ENCODE data around the gene CACNB2. TPM values are rescaled to one million over a fixed set of nuclear protein-coding genes. Genes with fewer than 3 reads are reported as not detected.

CACNB2 gene
- total RNA-seq, 2 donors from 2014 or later: 4.5 to 56.7 TPM

DNA sequence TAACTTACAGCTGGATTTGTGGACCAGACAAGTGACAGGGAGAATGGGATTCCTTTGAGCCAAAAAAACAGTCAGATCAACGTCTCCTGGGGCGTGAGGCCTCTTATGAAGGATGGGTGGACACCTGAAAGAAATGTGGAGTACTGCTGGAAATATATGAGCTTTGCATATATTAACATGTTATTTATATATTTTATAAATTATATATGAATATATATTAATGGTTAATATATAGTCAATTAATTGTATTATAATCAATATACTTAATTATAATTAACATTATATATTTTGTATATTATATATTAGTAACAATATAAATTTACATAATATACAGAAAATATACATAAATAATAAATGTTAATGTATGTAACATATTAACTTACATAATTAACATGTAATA lies 57.5 kb downstream of the CACNB2 start:
- TF ChIP-seq, protein P1, sequence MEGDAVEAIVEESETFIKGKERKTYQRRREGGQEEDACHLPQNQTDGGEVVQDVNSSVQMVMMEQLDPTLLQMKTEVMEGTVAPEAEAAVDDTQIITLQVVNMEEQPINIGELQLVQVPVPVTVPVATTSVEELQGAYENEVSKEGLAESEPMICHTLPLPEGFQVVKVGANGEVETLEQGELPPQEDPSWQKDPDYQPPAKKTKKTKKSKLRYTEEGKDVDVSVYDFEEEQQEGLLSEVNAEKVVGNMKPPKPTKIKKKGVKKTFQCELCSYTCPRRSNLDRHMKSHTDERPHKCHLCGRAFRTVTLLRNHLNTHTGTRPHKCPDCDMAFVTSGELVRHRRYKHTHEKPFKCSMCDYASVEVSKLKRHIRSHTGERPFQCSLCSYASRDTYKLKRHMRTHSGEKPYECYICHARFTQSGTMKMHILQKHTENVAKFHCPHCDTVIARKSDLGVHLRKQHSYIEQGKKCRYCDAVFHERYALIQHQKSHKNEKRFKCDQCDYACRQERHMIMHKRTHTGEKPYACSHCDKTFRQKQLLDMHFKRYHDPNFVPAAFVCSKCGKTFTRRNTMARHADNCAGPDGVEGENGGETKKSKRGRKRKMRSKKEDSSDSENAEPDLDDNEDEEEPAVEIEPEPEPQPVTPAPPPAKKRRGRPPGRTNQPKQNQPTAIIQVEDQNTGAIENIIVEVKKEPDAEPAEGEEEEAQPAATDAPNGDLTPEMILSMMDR (IDR thresholded peaks at IDR 0.05): no peak
- Histone ChIP-seq H3K9me3 (no peaks in the 10 kb centered on the region), H3K27me3 (replicated peaks; ENCODE audit: insufficient read depth) (no peaks in the 10 kb centered on the region), H3K36me3 (no peaks in the 10 kb centered on the region), H3K4me1 (ENCODE audit: control insufficient read depth in 1 of 2, low read depth in 2 of 2) (peaks cover 0 to 25% of the 10 kb centered on the region in 2 donors), H3K27ac (peak overlapping the region; percentile 4 to 21), H3K4me3 (no peak overlapping the region)
- no peak for ATAC-seq (ENCODE audit: insufficient number of reproducible peaks, low FRiP score, low read depth)
- DNase-seq (ENCODE audit: low spot score): no peak

DNA sequence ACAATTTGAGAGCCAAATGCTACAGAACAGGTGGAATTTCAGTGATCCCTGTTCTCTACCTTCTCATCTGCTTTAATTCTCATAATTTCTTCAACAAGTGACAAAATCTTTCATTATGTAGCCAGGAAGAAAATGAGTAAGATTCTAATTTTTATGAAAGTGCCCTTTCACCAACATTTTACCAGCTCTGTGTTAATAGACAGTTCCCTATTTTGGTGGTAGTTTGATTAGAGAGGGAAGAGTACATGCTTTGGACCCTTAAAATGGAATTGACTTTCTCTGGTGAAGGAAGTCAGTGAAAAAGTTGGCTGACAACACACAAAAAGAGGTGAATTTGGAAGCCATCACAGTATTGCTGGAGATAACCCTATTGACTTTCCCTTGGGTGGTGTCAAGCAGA lies 61.7 kb downstream of the CACNB2 start:
- H3K27ac ChIP-seq: no peak overlapping the region
- TF ChIP-seq, protein P1 (IDR thresholded peaks at IDR 0.05): no peak

DNA sequence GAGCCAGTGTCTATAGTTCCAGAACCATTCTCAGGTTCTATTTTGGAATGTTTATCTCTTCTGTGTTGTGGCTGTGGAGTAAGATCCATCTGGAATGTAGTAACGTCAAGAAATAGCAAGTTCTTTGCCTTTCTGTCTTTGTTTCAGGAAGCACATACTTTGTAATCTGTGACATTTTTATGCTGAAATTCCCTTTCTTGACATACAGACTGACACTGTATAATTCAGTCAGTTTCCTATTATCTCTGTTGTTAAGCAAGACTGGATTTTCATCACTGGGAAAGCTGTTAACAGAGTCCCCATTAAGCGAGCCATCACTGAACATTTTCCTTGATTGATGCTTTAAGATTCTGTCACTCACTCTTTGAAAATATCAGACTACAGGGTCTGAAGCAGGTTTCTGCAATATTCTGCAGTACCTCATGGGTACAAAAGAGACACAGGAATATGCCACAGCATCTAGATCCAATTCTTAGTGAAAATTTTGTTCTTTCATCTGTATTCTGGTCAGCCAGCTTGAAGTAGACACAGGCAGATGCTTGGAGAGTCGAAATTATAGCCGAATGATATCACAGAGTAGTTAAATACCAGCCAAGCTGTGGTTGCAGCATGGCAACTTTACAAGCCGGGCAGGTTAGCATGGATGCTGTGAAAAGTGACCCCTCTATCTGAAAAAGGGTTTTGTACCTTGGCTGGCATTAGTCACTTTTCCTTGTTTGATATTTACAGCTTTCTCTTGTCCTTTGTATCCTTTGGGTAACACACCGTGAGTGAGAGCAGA lies 62.6 kb downstream of the CACNB2 start:
- ATAC-seq (ENCODE audit: insufficient number of reproducible peaks, low FRiP score, low read depth): no peak

More for the DNA sequence above, 61.7 kb downstream of the CACNB2 start:
- Histone ChIP-seq H3K27me3 (replicated peaks; ENCODE audit: insufficient read depth) (no peaks in the 10 kb centered on the region), H3K9me3 (no peaks in the 10 kb centered on the region), H3K4me3 (no peak overlapping the region), H3K36me3 (no peaks in the 10 kb centered on the region), H3K4me1 (ENCODE audit: control insufficient read depth in 1 of 2, low read depth in 2 of 2) (peaks cover 0 to 30% of the 10 kb centered on the region in 2 donors)
- ATAC-seq (ENCODE audit: insufficient number of reproducible peaks, low FRiP score, low read depth) (no peak), DNase-seq (ENCODE audit: low spot score) (no peak)

DNA sequence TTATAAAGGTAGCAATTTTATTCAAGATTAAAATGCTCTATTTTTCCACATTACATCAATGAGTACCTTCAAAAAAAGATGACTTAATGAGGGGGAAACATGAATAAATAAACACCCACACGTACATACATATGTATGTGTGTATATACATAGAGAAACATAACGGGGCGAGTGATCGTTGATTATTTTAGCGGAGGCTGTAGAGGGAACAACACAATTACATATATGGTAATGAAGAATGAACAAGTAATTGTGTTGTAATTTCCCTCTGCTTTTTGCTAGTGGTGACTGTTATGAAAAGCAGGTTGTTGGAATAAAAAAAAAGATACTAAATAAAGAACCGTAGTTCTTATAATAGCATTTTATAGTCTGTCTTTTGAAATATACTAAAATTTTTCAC lies 63.2 kb downstream of the CACNB2 start:
- Histone ChIP-seq H3K9me3 (no peaks in the 10 kb centered on the region), H3K36me3 (no peaks in the 10 kb centered on the region), H3K4me3 (peak overlapping the region; percentile 3), H3K27ac (peak overlapping the region; percentile 13 to 48), H3K4me1 (ENCODE audit: control insufficient read depth in 1 of 2, low read depth in 2 of 2) (peaks cover 0 to 22% of the 10 kb centered on the region in 2 donors), H3K27me3 (replicated peaks; ENCODE audit: insufficient read depth) (no peaks in the 10 kb centered on the region)
- ATAC-seq (ENCODE audit: insufficient number of reproducible peaks, low FRiP score, low read depth): no peak
- DNase-seq (ENCODE audit: low spot score): no peak
- TF ChIP-seq, protein P1 (IDR thresholded peaks at IDR 0.05): no peak

More for the DNA sequence above, 62.6 kb downstream of the CACNB2 start:
- no peak for DNase-seq (ENCODE audit: low spot score)
- TF ChIP-seq, protein P1 (IDR thresholded peaks at IDR 0.05): no peak
- peak overlapping the region; percentile 13 to 48 for H3K27ac ChIP-seq
- peak overlapping the region; percentile 3 for H3K4me3 ChIP-seq
- peaks cover 0 to 22% of the 10 kb centered on the region in 2 donors for H3K4me1 ChIP-seq (ENCODE audit: control insufficient read depth in 1 of 2, low read depth in 2 of 2)
- H3K9me3 ChIP-seq: no peaks in the 10 kb centered on the region
- no peaks in the 10 kb centered on the region for H3K27me3 ChIP-seq (replicated peaks; ENCODE audit: insufficient read depth)
- no peaks in the 10 kb centered on the region for H3K36me3 ChIP-seq

DNA sequence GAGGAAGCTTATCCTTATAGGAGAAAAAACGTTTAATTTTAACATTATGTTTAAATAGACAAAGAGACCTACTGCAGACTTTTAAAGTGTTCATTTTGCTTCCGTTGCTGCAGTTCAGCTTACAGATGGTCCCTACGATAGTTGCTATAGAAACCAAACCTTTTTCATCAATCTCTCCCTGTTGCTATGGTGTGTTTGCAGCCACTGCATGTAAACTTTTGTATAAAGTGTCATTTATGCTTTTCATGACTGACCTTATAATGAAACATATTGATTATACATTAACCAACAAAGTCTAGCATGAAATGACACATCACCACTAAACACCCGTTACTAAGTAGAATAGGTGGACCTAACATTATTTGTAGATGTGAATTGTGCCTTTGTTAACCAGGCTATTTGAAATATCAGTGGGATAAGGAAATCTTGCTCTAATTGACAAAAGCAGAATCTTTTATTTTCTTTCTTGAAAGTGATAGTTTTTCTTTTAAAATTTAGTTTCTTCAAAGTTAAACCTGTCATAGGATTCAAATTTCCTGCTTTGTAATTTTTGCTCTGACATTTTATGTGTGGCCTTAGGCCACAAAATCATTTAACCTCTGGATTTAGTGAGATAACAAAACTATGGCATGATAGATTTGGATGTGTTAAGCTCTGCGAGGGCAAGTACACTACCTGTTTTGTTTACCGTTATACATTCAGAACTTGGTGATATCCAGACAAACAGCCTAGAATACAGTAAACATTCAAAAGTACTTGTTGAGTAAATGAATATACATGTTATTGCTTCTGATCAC lies 64.0 kb downstream of the CACNB2 start:
- Histone ChIP-seq H3K27me3 (replicated peaks; ENCODE audit: insufficient read depth) (no peaks in the 10 kb centered on the region), H3K4me3 (peak overlapping the region; percentile 3), H3K9me3 (no peaks in the 10 kb centered on the region), H3K4me1 (ENCODE audit: control insufficient read depth in 1 of 2, low read depth in 2 of 2) (peaks cover 0 to 22% of the 10 kb centered on the region in 2 donors), H3K36me3 (no peaks in the 10 kb centered on the region), H3K27ac (peak overlapping the region in 1 of 2 donors; percentile 48)
- DNase-seq (ENCODE audit: low spot score) (no peak), ATAC-seq (ENCODE audit: insufficient number of reproducible peaks, low FRiP score, low read depth) (no peak)
- TF ChIP-seq, protein P1 (IDR thresholded peaks at IDR 0.05): no peak
